ENCODE measurements around the gene APLNR.

APLNR gene

DNA sequence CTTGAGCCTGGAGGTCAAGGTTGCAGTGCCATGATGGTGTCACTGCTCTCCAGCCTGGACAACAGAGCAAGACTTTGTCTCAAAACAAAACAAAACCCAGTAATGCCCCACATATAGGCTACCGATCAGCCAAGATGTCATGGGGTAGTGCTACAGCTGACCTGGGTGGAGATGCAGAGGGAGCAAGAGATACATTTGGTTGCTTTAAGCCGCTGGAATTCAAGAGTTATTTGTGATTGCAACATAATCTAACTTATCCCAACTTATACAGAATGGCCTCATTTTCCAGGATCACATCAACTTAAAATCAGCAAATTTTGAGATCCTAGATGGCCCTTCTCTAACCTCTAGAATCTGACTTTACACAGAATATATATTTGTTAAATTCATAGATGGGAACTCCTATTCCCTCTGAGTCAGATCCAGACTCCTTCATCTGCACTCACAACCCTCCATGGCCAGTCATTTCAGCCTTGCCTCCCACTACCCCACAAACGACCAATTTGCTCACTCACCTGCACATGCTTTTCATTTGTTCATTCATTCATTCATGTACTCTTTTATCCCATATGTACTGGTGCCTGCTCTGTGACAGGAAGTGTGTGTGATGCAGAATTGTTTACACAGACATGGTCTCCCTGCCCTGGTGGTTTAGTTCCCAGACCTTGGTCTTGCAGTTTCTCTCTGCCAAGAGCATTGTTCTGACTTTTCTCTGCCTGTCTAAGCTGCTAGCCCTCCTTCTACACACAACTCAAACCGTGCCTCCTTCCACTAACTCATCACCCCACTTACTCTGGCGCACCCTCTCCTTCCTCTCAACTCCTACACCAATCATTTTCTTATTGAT lies 24.1 kb upstream of the APLNR start:
- Histone ChIP-seq H3K9ac (ENCODE audit: insufficient read length) (no peak overlapping the region), H3K36me3 (ENCODE audit: insufficient read depth, low read length) (no peaks in the 10 kb centered on the region), H3K9me3 (ENCODE audit: low read depth, low read length) (0 out of 2 replicates have a peak, but pooled peaks cover 1% of the 10 kb centered on the region), H3K4me3 (no peak overlapping the region), H3K27ac (no peak overlapping the region)
- TF ChIP-seq POLR2AphosphoS5 (IDR thresholded peaks at IDR 0.05; ENCODE audit: borderline replicate concordance, low read depth, low read length) (no peak), FOXP2 (optimal IDR thresholded peaks at IDR 0.05; ENCODE audit: control extremely low read depth, extremely low read length, insufficient read depth) (no peak), EZH2 (IDR thresholded peaks at IDR 0.05) (no peak)
- no peak for DNase-seq (ENCODE audit: low read depth, low spot score)

DNA sequence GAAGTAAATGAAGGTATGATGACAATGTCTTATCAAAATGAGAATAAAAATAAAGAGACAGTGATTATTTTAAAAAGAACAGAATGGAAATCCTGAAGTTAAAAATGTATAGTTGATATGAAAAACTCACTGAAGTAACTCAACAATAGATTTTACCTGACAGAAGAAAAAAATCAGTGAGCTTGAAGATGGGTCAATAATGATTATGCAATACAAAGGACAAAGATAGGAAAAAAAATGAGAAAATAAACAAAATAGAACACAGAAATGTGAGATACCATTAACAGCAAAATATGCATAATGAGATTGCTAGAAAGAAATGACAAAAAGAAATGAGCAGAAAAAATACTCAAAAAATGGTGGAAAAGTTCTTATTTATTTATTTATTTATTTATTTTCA lies 19.1 kb upstream of the APLNR start:
- TF ChIP-seq EZH2 (IDR thresholded peaks at IDR 0.05) = no peak
- no peak for TF ChIP-seq FOXP2 (optimal IDR thresholded peaks at IDR 0.05; ENCODE audit: control extremely low read depth, extremely low read length, insufficient read depth)
- no peak for TF ChIP-seq POLR2AphosphoS5 (IDR thresholded peaks at IDR 0.05; ENCODE audit: borderline replicate concordance, low read depth, low read length)
- Histone ChIP-seq H3K9me3 (ENCODE audit: low read depth, low read length) (no peaks in the 10 kb centered on the region), H3K9ac (ENCODE audit: insufficient read length) (no peak overlapping the region), H3K27ac (no peak overlapping the region), H3K36me3 (ENCODE audit: insufficient read depth, low read length) (no peaks in the 10 kb centered on the region), H3K4me3 (no peak overlapping the region)
- DNase-seq (ENCODE audit: low read depth, low spot score) = no peak

DNA sequence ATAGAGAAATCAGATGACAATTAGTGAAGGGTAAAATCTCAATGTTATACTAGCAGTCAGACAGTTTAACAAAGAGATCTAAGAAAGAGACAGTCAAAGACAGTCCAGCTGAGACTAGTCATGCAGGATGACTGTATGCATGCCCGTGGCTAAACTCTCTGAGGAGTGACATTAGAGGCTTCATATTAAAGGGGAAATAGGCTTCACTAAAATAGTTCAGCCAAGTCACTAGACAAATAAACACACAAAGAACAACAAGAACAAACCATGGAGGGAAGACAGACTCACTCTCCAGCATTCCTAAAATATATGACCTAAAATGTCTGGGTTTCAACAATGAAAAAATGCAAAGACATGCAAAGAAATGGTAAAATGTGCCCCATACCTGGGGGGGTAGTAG lies 18.6 kb upstream of the APLNR start:
- no peaks in the 10 kb centered on the region for H3K9me3 ChIP-seq (ENCODE audit: low read depth, low read length)
- no peak overlapping the region for H3K27ac ChIP-seq
- no peaks in the 10 kb centered on the region for H3K36me3 ChIP-seq (ENCODE audit: insufficient read depth, low read length)
- no peak overlapping the region for H3K9ac ChIP-seq (ENCODE audit: insufficient read length)
- no peak for DNase-seq (ENCODE audit: low read depth, low spot score)
- H3K4me3 ChIP-seq = no peak overlapping the region
- no peak for TF ChIP-seq FOXP2 (optimal IDR thresholded peaks at IDR 0.05; ENCODE audit: control extremely low read depth, extremely low read length, insufficient read depth)
- TF ChIP-seq POLR2AphosphoS5 (IDR thresholded peaks at IDR 0.05; ENCODE audit: borderline replicate concordance, low read depth, low read length) = no peak
- no peak for TF ChIP-seq EZH2 (IDR thresholded peaks at IDR 0.05)

DNA sequence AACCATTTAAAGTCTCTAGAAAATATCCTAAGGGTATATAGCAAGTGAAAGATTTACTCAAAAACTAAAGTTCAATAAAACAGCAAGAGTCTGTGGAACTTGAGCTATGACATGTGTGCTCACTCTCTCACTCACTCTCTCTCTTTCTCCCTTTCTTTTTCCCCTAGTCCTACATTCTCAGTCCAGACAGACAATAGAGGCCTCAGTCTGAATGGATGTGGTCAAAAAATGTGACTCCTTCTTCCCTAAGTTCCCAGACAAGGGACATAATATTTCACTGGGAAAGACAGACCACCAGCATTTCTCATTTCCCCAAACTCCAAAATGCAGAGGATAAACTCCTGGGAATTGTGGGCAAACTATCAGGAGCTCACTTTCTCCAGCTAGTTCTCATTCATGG lies 17.6 kb upstream of the APLNR start:
- DNase-seq (ENCODE audit: low read depth, low spot score) = no peak
- H3K4me3 ChIP-seq = no peak overlapping the region
- H3K9me3 ChIP-seq (ENCODE audit: low read depth, low read length) = no peaks in the 10 kb centered on the region
- no peaks in the 10 kb centered on the region for H3K36me3 ChIP-seq (ENCODE audit: insufficient read depth, low read length)
- no peak overlapping the region for H3K9ac ChIP-seq (ENCODE audit: insufficient read length)
- no peak overlapping the region for H3K27ac ChIP-seq
- TF ChIP-seq EZH2 (IDR thresholded peaks at IDR 0.05) (no peak), FOXP2 (optimal IDR thresholded peaks at IDR 0.05; ENCODE audit: control extremely low read depth, extremely low read length, insufficient read depth) (no peak)

DNA sequence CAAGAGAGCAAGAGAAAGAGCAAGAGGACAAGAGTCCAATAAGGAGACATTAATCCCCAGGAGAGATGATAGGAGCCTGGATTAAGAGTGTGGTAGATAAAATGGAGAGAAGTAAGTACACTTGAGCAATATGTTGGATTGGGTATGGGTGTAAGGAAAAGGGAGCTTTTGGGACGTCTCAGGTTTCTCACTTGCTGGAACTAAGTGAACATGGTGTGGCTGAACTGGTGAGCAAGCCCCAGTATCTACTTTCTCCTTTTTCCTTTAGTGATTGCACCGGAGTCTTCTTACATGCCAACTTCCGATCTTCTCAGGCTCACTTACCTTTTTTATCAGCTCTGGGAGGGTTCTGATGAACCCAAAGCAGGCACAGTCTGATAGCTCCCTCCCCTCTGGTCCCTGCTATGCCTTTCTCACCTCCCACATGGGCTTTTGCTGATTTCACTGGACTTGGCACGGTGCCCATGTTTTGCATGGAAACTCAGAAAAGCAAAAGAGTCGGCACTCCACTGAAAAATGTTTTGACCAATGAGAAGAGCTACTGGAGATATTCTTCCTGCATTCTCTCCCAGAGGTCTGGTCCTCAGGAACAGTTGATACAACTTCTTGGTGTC lies 14.5 kb upstream of the APLNR start:
- Histone ChIP-seq H3K36me3 (ENCODE audit: insufficient read depth, low read length) (no peaks in the 10 kb centered on the region), H3K9ac (ENCODE audit: insufficient read length) (no peak overlapping the region), H3K9me3 (ENCODE audit: low read depth, low read length) (no peaks in the 10 kb centered on the region), H3K27ac (no peak overlapping the region), H3K4me3 (no peak overlapping the region)
- no peak for DNase-seq (ENCODE audit: low read depth, low spot score)
- TF ChIP-seq FOXP2 (optimal IDR thresholded peaks at IDR 0.05; ENCODE audit: control extremely low read depth, extremely low read length, insufficient read depth) (no peak), EZH2 (IDR thresholded peaks at IDR 0.05) (no peak), POLR2AphosphoS5 (IDR thresholded peaks at IDR 0.05; ENCODE audit: borderline replicate concordance, low read depth, low read length) (no peak)

DNA sequence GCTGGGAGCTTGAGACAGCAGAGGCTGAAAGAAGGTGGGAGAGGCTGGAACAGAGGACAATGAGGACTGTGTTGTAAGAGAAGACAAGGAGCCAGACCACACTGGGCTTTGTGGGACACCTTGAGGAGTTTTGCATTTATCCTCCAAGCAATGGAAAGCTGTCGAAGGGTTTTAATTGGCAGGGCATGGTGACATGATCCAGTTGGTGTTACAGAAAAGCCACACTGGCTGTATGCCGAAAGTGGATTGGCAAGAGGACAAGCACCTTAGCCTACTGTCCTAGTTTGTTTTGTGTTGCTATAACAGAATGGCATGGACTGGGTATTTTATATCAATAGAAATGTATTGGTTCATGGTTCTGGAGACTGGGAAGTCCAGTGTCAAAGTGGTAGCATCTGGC lies 14.0 kb upstream of the APLNR start:
- Histone ChIP-seq H3K4me3 (no peak overlapping the region), H3K27ac (no peak overlapping the region), H3K36me3 (ENCODE audit: insufficient read depth, low read length) (no peaks in the 10 kb centered on the region), H3K9ac (ENCODE audit: insufficient read length) (no peak overlapping the region), H3K9me3 (ENCODE audit: low read depth, low read length) (no peaks in the 10 kb centered on the region)
- TF ChIP-seq FOXP2 (optimal IDR thresholded peaks at IDR 0.05; ENCODE audit: control extremely low read depth, extremely low read length, insufficient read depth) (no peak), EZH2 (IDR thresholded peaks at IDR 0.05) (no peak), POLR2AphosphoS5 (IDR thresholded peaks at IDR 0.05; ENCODE audit: borderline replicate concordance, low read depth, low read length) (no peak)
- no peak for DNase-seq (ENCODE audit: low read depth, low spot score)

DNA sequence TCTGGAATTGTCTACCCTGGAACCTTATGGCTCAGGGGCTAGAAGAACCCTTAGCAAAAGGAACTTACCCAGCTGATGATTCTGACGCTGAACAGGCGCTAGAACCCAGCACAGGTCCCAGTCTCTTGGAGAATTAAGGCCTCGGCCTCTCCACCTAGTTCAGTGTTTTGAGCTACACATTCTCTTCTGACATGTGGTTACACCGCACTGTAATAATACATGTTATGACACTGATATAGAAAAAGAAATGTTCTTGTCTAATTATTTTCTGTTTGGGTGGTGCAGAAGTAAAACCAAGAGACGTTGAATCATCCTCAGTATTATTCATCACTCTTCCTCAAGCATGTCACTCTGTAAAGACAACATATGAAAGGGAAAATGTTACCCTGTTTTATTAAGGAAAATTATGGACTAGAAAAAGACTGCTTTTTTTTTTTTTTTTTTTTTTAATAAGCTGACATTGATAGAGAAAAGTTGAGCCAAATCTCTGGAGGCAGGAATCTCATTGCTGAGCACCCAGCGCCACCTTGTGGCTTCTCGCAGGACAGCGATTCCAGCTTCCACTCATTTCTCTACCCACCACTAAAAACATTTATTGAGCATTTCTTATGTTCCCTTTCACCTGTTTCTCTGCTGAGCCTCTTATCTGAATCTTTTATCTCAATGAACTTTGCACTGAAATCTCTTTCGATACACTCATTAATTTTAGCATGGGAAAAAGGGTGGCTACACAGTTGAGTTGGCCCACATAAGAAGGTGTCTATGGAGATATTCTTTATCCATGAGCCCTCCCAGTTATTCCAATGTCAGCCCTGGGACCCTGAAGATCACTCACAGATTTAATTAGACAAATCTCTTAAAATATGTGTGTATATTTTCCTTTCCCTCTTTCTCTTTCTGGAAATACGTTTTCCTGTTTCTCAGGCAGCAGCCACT lies 12.6 kb upstream of the APLNR start:
- TF ChIP-seq EZH2 (IDR thresholded peaks at IDR 0.05) = no peak
- no peak for TF ChIP-seq FOXP2 (optimal IDR thresholded peaks at IDR 0.05; ENCODE audit: control extremely low read depth, extremely low read length, insufficient read depth)
- TF ChIP-seq POLR2AphosphoS5 (IDR thresholded peaks at IDR 0.05; ENCODE audit: borderline replicate concordance, low read depth, low read length) = no peak
- H3K36me3 ChIP-seq (ENCODE audit: insufficient read depth, low read length) = no peaks in the 10 kb centered on the region
- no peak overlapping the region for H3K27ac ChIP-seq
- no peak overlapping the region for H3K9ac ChIP-seq (ENCODE audit: insufficient read length)
- no peaks in the 10 kb centered on the region for H3K9me3 ChIP-seq (ENCODE audit: low read depth, low read length)
- DNase-seq (ENCODE audit: low read depth, low spot score) = no peak
- no peak overlapping the region for H3K4me3 ChIP-seq
